ENCODE data around the gene MYOCOS. TPM values are rescaled to one million over a fixed set of nuclear protein-coding genes. Genes with fewer than 3 reads are reported as not detected.

Gene MYOCOS
- total RNA-seq, 1 donor from 2014 or later: not detected

DNA sequence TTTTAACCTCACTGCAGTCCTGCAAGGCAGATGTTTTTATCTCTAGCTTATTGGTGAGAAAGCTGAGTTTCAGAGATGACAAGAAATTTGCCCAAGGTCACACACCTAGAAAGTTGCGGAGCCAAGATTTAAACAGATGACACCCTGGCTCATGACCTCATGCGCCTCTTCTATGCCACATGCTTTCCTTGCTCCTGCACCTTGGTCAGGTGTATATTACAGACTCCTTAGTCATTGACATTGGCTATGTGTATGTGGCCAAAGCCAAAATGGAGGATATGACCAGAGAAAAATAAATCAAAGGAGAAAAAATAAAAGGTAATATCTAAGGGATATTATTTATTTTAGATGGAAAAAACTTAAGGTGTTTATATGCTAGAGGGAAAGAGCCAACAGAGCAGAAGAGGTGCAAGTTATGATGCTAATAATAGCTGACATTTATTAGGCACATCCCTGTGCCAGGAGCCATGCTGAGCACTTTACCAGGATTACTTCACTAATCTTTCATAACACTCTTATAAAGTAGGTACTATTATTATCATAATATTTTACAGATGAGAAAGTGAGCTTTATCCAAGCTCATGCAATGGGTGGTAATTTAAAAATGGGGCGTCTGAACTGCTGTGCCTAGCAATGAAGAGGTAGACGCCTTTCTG is 44.2 kb downstream of the MYOCOS start:
- H3K36me3 ChIP-seq (ENCODE audit: control insufficient read depth, insufficient read depth, low read length): no peaks in the 10 kb centered on the region
- DNase-seq (ENCODE audit: low read depth): no peak
- H3K4me3 ChIP-seq (ENCODE audit: low read depth, low read length): no peak overlapping the region
- TF ChIP-seq, protein P1, sequence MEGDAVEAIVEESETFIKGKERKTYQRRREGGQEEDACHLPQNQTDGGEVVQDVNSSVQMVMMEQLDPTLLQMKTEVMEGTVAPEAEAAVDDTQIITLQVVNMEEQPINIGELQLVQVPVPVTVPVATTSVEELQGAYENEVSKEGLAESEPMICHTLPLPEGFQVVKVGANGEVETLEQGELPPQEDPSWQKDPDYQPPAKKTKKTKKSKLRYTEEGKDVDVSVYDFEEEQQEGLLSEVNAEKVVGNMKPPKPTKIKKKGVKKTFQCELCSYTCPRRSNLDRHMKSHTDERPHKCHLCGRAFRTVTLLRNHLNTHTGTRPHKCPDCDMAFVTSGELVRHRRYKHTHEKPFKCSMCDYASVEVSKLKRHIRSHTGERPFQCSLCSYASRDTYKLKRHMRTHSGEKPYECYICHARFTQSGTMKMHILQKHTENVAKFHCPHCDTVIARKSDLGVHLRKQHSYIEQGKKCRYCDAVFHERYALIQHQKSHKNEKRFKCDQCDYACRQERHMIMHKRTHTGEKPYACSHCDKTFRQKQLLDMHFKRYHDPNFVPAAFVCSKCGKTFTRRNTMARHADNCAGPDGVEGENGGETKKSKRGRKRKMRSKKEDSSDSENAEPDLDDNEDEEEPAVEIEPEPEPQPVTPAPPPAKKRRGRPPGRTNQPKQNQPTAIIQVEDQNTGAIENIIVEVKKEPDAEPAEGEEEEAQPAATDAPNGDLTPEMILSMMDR (IDR thresholded peaks at IDR 0.05; ENCODE audit: insufficient read depth, low read length, severe bottlenecking): no peak
- no peaks in the 10 kb centered on the region for H3K27me3 ChIP-seq (ENCODE audit: control insufficient read depth, insufficient read depth, low read length)
- no peak for FAIRE-seq

DNA sequence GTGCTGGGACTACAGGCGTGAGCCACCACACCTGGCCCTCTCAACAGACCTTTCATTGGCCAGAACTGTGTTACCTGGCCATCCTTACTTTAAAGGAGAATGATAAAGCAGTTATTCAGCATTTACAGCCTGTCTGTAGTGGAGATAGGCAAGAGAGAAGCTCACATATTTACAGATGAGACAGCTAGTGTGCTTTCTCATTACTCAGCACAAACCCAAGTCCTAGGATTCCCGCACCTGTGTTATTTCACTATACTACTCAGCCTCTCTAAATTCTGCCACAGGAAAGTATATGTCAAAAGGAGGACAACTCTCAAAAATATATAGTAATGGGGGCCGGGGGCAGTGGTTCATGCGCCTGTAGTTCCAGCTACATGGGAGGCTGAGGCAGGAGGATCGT is 46.3 kb downstream of the MYOCOS start:
- no peak overlapping the region for H3K4me3 ChIP-seq (ENCODE audit: low read depth, low read length)
- H3K27me3 ChIP-seq (ENCODE audit: control insufficient read depth, insufficient read depth, low read length): no peaks in the 10 kb centered on the region
- TF ChIP-seq, protein P1 (IDR thresholded peaks at IDR 0.05; ENCODE audit: insufficient read depth, low read length, severe bottlenecking): no peak
- H3K36me3 ChIP-seq (ENCODE audit: control insufficient read depth, insufficient read depth, low read length): no peaks in the 10 kb centered on the region
- DNase-seq (ENCODE audit: low read depth) (no peak), FAIRE-seq (no peak)

DNA sequence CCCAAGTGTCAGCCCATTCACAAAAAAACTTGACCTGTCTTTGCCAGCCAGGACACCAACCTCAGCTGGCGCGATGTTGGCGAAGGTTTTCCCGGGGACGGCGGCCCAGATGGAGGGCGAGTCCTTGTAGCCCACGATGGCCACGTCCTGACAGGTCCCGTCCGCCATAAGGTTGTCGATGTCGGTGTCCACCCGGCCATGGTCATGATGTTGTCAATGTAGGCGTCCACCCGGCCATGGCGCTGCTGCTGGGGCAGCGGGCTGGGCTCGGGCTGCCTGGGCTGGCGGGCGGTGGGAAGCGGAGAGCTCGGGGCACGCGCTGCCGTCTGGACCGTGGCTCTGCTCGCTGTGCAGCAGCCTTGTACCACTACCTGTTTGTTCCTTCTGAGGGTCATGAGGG is 48.7 kb downstream of the MYOCOS start:
- no peaks in the 10 kb centered on the region for H3K36me3 ChIP-seq (ENCODE audit: control insufficient read depth, insufficient read depth, low read length)
- H3K4me3 ChIP-seq (ENCODE audit: low read depth, low read length): no peak overlapping the region
- TF ChIP-seq, protein P1 (IDR thresholded peaks at IDR 0.05; ENCODE audit: insufficient read depth, low read length, severe bottlenecking): no peak
- H3K27me3 ChIP-seq (ENCODE audit: control insufficient read depth, insufficient read depth, low read length): no peaks in the 10 kb centered on the region
- DNase-seq (ENCODE audit: low read depth): no peak
- FAIRE-seq: no peak

DNA sequence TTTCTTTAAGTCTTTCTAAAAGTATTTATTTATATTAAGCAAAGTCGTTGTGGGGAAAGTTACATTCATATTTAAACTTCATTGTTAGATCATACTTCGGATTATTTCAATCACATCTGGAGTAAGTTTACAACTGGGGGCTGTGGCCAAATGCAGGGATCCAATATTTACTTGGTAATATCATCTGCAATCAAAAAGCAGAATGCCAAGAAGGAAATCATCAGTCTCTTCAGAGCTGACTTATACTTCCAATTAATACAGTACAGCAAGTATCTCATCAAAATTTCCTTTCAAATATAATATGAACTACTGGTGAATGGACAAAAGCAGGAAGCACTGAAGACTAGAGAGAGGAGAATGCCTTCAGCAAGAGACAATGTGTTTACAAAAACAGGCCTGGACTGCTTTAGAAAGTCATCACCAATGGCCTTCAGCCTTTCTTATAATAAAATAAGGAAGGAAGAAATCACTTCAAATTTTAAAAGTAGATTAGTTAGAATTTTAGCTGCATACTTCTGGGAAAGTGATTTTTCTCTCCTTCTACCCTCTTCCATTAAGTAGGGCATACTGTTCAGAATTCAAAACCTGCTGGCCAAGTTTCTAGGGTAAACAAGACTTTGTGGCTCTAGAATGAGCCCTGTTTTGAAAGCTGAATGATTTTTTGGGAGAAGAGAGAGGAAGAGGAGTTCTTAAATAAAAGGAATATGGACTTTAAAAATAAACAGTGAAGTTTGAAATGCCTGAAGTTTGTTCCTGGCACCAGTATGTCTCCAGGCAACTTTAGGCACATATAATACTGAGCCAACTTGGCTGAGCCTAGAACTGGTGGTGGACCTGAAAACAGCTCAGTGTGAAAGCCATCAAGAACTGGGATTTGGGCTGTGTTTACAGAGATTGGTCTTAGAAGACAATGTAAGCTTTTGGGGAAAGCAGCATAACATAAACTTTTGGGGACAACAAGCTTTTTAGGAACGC is 52.7 kb downstream of the MYOCOS start:
- Histone ChIP-seq H3K36me3 (ENCODE audit: control insufficient read depth, insufficient read depth, low read length) (no peaks in the 10 kb centered on the region), H3K4me3 (ENCODE audit: low read depth, low read length) (no peak overlapping the region), H3K27me3 (ENCODE audit: control insufficient read depth, insufficient read depth, low read length) (no peaks in the 10 kb centered on the region)
- no peak for DNase-seq (ENCODE audit: low read depth)
- TF ChIP-seq, protein P1 (IDR thresholded peaks at IDR 0.05; ENCODE audit: insufficient read depth, low read length, severe bottlenecking): no peak
- FAIRE-seq: no peak

Other genes starting within 250 kb of the MYOCOS start
- 38.2 and 54.9 TPM in 2 replicates for gene PRRC2C, start 136.7 kb upstream of the MYOCOS start, total RNA-seq
- not detected in 2 replicates for gene MYOC, start 30.4 kb downstream of the MYOCOS start, total RNA-seq
- gene VAMP4, start 119.8 kb downstream of the MYOCOS start, total RNA-seq: 5.0 and 5.8 TPM in 2 replicates
- gene METTL13, start 159.4 kb downstream of the MYOCOS start, total RNA-seq: 28.3 and 30.8 TPM in 2 replicates
- gene DNM3, start 219.3 kb downstream of the MYOCOS start, total RNA-seq: 0.64 and 1.3 TPM in 2 replicates

Measured in bronchial epithelial cell (primary cell).